Muscle layer of duodenum (tissue), 2 donors: ENCODE results near the gene UGT1A3.
"Not testable (repeated sequence)": the region's sequence is repeated elsewhere in the genome, so short reads cannot be mapped to it uniquely, and the experiment has no call there.

ENCODE experiments used
- H3K27ac ChIP-seq: one replicate; pipeline ENCODE4 v1.7.0; 2013; ENCODE audit warnings: mild to moderate bottlenecking, low read length
- H3K27me3 ChIP-seq: one replicate; pipeline ENCODE4 v1.7.0; 2013; ENCODE audit warnings: low read depth, mild to moderate bottlenecking, control low read depth, low read length
- H3K36me3 ChIP-seq, 2 donors: one replicate each; pipeline ENCODE4 v1.7.0; 2013; ENCODE audit warnings: low read length in 2 of 2, control low read depth in 1 of 2, mild to moderate bottlenecking in 1 of 2; ENCODE audit not compliant: insufficient read depth in 2 of 2, control insufficient read depth in 1 of 2
- H3K4me1 ChIP-seq, 2 donors: one replicate each; pipeline ENCODE4 v1.7.0; 2013; ENCODE audit warnings: low read length in 2 of 2, mild to moderate bottlenecking in 2 of 2, control low read depth in 1 of 2, moderate library complexity in 1 of 2; ENCODE audit not compliant: insufficient read depth in 2 of 2, control insufficient read depth in 1 of 2
- H3K4me3 ChIP-seq, 2 donors: one replicate each; pipeline ENCODE4 v1.7.0; 2013; ENCODE audit warnings: low read length in 2 of 2, low read depth in 1 of 2, mild to moderate bottlenecking in 1 of 2
- H3K9me3 ChIP-seq, 2 donors: one replicate each; pipeline ENCODE4 v1.7.0; 2013; ENCODE audit warnings: low read length in 2 of 2, control low read depth in 1 of 2, mild to moderate bottlenecking in 1 of 2; ENCODE audit not compliant: control insufficient read depth in 1 of 2
- donor health status: healthy.

Gene UGT1A3

DNA sequence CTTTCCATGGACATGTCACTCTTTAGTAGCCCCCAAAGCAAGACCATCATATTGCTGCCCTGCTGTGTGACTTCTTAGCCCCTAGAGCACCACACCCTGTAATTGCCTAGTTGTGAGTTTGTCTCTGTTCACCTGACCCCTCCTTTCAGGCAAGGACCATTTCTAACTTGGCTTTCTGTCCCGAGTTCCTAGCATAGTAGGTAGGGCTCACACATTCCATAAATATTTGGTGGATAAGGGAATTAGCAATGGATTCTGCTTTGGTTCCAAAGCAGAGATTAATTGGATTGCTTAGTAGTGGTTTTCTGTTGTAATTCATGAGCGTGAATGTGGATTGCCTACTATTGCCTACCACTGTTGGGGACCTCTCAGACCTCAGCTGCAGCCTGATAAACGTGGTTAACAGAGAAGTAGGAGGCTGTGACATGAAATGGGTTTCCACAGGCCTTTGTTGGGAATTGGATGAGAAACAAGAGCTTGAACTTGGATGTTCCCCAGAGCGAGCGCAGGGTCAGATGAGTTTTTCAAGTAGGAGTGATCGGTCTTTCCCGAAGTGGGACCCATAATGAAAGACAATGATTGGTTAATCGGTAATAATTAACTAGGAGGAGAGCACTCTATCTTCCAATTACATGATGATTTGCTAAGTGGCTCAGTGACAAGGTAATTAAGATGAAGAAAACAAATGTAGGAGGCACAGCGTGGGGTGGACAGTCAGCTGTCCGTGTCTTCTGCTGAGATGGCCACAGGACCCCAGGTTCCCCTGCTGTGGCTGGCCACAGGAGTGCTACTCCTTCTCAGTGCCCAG is 17.8 kb downstream of the UGT1A3 start:
- no peaks in the 10 kb centered on the region for H3K4me1 ChIP-seq
- no peak overlapping the region for H3K4me3 ChIP-seq
- no peaks in the 10 kb centered on the region for H3K27me3 ChIP-seq
- H3K36me3 ChIP-seq, result no peaks in the 10 kb centered on the region
- H3K27ac ChIP-seq, result no peak overlapping the region
- no peaks in the 10 kb centered on the region for H3K9me3 ChIP-seq

DNA sequence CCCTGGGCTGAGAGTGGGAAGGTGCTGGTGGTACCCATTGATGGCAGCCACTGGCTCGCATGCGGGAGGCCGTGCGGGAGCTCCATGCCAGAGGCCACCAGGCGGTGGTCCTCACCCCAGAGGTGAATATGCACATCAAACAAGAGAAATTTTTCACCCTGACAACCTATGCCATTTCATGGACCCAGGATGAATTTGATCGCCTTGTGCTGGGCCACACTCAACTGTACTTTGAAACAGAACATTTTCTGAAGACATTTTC is 18.4 kb downstream of the UGT1A3 start:
- Histone ChIP-seq H3K27me3 (no peaks in the 10 kb centered on the region), H3K4me3 (no peak overlapping the region)

DNA sequence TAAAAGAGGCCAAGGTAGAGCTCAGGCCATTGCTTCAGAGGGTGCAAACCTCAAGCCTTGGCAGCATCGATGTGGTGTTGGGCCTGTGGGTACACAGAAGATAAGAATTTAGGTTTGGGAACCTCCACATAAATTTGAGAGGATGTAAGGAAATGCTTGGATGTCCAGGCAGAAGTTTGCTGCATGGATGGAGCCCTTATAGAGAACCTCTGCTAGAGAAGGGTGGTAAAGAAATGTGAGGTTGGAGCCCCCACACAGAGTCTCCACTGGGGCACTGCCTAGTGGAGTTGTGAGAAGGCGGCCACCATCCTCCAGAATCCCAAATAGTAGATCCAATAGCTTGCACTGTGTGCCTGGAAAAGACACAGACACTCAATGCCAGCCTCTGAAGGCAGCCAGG is 21.8 kb downstream of the UGT1A3 start:
- H3K4me1 ChIP-seq, H3K9me3 ChIP-seq, H3K4me3 ChIP-seq, H3K27me3 ChIP-seq, H3K36me3 ChIP-seq, H3K27ac ChIP-seq: not testable (repeated sequence)

More for the DNA sequence above, 18.4 kb downstream of the UGT1A3 start:
- H3K9me3 ChIP-seq, result no peaks in the 10 kb centered on the region
- H3K27ac ChIP-seq, result no peak overlapping the region
- no peaks in the 10 kb centered on the region for H3K4me1 ChIP-seq
- H3K36me3 ChIP-seq, result no peaks in the 10 kb centered on the region

DNA sequence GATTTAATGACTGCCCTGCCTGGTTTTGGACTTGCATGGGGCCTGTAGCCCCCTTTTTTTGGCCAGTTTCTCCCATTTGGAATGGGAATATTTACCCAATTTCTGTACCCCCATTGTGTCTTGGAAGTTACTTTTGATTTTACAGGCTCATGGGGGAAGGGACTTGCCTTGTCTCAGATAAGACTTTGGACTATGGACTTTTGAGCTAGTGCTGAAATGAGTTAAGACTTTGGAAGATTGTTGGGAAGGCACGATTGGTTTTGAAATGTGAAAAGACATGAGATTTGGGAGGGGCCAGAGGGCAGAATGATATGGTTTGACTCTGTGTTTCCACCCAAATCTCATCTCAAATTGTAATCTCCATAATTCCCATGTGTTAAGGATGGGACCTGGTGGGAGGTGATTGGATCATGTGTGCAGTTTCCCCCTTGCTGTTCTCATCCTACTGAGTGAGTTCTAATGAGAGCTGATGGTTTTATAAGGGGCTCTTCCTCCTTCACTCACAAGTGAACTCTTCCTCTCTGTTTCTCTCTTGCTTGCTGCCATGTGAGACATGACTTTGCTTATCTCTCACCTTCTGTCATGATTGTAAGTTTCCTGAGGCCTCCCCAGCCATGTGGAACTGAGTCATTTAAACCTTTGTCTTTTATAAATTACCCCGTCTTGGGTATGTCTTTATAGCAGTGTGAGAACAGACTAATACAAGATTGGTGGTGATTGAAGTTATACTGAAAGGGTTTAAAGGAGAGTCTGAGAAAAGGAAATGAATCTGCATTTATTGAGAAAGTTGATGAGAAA is 22.6 kb downstream of the UGT1A3 start:
- H3K36me3 ChIP-seq, H3K27ac ChIP-seq, H3K4me1 ChIP-seq, H3K4me3 ChIP-seq, H3K9me3 ChIP-seq, H3K27me3 ChIP-seq: not testable (repeated sequence)

DNA sequence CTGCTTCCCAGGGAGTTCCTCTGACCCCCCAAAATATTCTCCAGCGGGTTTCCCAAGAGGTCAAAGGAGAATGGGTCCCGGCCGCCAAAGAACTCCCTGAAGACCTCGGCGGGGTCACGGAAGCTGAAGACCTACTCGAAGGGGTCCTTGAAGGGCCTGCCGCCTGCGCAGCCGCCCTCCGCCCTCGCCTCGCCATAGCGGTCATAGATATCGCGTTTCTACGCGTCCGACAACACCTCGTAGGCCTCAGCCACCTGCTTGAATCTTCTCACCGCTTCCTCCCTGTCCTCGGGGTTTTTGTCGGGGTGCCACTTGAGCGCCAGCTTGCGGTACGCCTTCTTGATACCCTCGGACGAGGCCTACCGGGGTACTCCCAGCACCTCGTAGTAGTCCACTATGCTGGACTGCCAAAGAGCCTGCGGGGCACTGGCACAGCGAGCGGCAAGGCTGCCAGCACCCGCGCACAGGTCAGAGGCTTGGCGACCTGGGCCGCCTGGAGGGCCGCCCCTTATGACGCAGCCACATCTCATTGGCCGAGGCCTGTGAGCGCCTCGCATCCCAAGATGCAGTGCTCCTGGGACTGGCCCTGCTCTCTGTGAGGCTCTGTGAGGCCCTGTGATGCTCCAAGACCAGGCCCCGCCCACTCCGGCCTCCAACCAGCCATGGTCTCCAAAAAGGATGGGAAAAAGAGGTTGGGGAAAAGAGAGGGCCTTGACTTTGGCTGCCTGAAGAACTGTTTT is 26.2 kb downstream of the UGT1A3 start:
- H3K4me3 ChIP-seq, result no peak overlapping the region
- no peaks in the 10 kb centered on the region for H3K36me3 ChIP-seq
- H3K27ac ChIP-seq, result no peak overlapping the region
- no peaks in the 10 kb centered on the region for H3K27me3 ChIP-seq
- no peaks in the 10 kb centered on the region for H3K4me1 ChIP-seq
- H3K9me3 ChIP-seq, result no peaks in the 10 kb centered on the region

DNA sequence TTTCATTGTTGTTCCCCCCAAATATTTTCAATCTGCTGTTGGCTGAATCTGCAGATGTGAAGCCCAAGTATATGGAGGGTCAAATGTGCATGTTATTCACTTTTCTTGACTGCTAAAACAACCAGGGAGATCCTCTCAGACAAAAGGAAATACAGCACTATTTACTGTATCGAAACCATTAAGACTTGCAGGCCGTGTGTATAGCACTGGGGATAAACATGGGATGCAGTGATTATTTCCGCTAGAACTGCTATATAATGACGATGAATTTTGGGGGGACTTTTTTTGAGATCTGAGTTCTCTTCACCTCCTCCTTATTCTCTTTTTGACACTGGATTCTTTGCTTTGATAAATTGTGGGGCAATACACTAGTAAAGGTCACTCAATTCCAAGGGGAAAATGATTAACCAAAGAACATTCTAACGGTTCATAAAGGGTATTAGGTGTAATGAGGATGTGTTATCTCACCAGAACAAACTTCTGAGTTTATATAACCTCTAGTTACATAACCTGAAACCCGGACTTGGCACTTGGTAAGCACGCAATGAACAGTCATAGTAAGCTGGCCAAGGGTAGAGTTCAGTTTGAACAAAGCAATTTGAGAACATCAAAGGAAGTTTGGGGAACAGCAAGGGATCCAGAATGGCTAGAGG is 27.7 kb downstream of the UGT1A3 start:
- H3K4me3 ChIP-seq, result no peak overlapping the region
- H3K4me1 ChIP-seq, result peaks cover 0 to 3% of the 10 kb centered on the region in 2 donors
- H3K9me3 ChIP-seq, result no peaks in the 10 kb centered on the region
- no peaks in the 10 kb centered on the region for H3K36me3 ChIP-seq
- no peak overlapping the region for H3K27ac ChIP-seq
- H3K27me3 ChIP-seq, result no peaks in the 10 kb centered on the region

DNA sequence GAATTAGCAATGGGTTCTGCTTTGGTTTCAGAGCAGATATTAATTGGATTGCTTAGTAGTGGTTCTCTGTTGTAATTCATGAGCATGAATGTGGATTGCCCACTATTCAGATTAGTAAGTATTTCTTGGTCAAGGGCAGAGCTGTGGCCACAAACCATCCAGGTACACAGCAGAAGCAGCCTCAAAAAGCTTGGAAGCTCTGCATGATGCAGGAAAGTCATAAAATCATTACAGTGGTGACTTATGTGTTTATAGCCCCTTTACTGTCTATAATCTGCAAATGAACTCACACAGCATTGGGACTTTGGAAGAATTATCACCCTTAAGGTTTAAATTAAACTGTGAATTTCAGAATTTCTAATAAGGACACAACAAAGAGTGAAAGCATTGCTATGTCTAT is 29.3 kb downstream of the UGT1A3 start:
- no peaks in the 10 kb centered on the region for H3K36me3 ChIP-seq
- no peaks in the 10 kb centered on the region for H3K9me3 ChIP-seq
- peaks cover 0 to 3% of the 10 kb centered on the region in 2 donors for H3K4me1 ChIP-seq
- no peaks in the 10 kb centered on the region for H3K27me3 ChIP-seq
- no peak overlapping the region for H3K27ac ChIP-seq
- no peak overlapping the region for H3K4me3 ChIP-seq

DNA sequence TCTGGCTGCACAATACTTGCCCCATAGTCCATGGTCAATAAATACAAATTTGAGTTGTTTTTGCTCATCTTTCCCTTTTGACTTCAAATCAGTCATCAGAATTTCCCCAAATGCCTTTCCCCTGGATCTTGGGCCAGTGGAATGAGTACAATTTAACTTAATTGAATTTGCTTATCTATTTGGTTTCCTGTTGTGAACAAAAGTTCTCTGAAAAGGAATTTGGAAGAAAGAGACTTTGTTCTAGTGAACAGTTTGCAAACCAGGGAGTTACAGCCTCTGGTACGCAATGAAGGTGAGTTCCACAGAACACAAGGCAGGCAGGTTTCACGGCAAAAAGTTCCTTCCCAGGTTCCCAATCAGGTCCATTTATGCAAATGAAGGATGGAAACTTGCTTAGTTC is 30.0 kb downstream of the UGT1A3 start:
- no peaks in the 10 kb centered on the region for H3K27me3 ChIP-seq
- H3K27ac ChIP-seq, result no peak overlapping the region
- no peaks in the 10 kb centered on the region for H3K36me3 ChIP-seq
- peaks cover 0 to 3% of the 10 kb centered on the region in 2 donors for H3K4me1 ChIP-seq
- H3K9me3 ChIP-seq, result no peaks in the 10 kb centered on the region
- no peak overlapping the region for H3K4me3 ChIP-seq

DNA sequence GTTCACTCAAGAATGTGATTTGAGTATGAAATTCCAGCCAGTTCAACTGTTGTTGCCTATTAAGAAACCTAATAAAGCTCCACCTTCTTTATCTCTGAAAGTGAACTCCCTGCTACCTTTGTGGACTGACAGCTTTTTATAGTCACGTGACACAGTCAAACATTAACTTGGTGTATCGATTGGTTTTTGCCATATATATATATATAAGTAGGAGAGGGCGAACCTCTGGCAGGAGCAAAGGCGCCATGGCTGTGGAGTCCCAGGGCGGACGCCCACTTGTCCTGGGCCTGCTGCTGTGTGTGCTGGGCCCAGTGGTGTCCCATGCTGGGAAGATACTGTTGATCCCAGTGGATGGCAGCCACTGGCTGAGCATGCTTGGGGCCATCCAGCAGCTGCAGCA is 31.2 kb downstream of the UGT1A3 start, which contains the start of gene UGT1A1:
TSS of gene UGT1A1 (plus strand) at position 228 of the 400 bp plus-strand sequence. CDS start at position 246, 18 bp downstream.
- H3K4me1 ChIP-seq, result peaks cover 0 to 3% of the 10 kb centered on the region in 2 donors
- no peaks in the 10 kb centered on the region for H3K9me3 ChIP-seq
- no peak within 1 kb of the TSS for H3K27ac ChIP-seq
- H3K27me3 ChIP-seq, result no peaks in the 10 kb centered on the region
- H3K4me3 ChIP-seq, result no peak within 1 kb of the TSS
- no peaks in the 10 kb centered on the region for H3K36me3 ChIP-seq

DNA sequence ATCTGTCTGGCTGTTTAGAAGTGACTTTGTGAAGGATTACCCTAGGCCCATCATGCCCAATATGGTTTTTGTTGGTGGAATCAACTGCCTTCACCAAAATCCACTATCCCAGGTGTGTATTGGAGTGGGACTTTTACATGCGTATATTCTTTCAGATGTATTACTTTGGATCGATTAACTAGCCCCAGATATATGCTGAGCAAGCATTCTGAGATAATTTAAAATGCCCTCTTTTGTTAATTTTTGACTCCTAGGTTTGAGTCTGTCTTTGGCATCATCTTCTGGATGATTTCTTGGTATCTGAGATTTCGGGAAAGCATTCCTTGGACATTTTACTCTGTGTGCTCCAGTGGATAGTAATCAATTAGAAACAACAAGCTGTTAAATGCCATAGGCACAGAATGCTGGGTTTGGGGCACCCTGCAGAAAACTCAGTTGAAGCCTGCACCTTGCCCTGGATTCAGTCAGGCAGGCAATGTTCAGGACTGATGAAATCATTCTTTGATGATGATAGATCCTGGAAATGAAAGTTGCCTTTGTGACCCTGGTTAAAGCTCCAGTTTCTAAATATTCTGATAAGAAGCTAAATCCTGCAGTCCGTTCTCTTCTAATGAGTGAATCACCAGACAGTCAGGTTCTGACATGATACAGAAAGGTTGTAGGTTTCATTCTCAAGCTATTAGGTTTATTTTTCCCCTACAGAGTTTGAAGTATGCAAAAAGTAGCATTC is 32.4 kb downstream of the UGT1A3 start:
- Histone ChIP-seq H3K9me3 (no peaks in the 10 kb centered on the region), H3K4me3 (no peak overlapping the region), H3K4me1 (peaks cover 0 to 3% of the 10 kb centered on the region in 2 donors), H3K36me3 (no peaks in the 10 kb centered on the region), H3K27ac (no peak overlapping the region), H3K27me3 (no peaks in the 10 kb centered on the region)
